GM23338 (cell line): Measurements from ENCODE around the gene ISL2. TPM values are rescaled to one million over a fixed set of nuclear protein-coding genes. Genes with fewer than 3 reads are reported as not detected.

Experiments
- ATAC-seq: fragments of 200-7000 bp; cut with Tn5 transposase; 3 replicates; pipeline ENCODE4 v1.9.1; 2020
- DNase-seq: peaks from one replicate; pipeline ENCODE4 v3.0.0-alpha.2; 2015; ENCODE audit warnings: low spot score
- H2AFZ ChIP-seq: fragments of 200-600 bp; sonication (generic); 2 replicates; pipeline ENCODE4 v1.8.0; 2016; ENCODE audit warnings: antibody characterized with exemption, mild to moderate bottlenecking, moderate library complexity
- H3F3A ChIP-seq: fragments of 200-600 bp; sonication (generic); replicated peaks from 2 replicates; pipeline ENCODE4 v1.8.0; 2017; ENCODE audit warnings: antibody characterized with exemption, mixed run types, low read depth
- H3K27ac ChIP-seq: fragments of 200-600 bp; sonication (generic); 2 replicates; pipeline ENCODE4 v1.6.1; 2016; ENCODE audit warnings: low read depth
- H3K27me3 ChIP-seq: fragments of 200-600 bp; sonication (generic); 2 replicates; pipeline ENCODE4 v1.8.0; 2016; ENCODE audit warnings: mild to moderate bottlenecking, mixed run types, moderate library complexity; ENCODE audit not compliant: insufficient read depth
- H3K36me3 ChIP-seq: fragments of 200-600 bp; sonication (generic); 2 replicates; pipeline ENCODE4 v1.8.0; 2016; ENCODE audit warnings: mild to moderate bottlenecking; ENCODE audit not compliant: insufficient read depth
- H3K4me1 ChIP-seq: fragments of 200-600 bp; sonication (generic); 2 replicates; pipeline ENCODE4 v1.8.0; 2016; ENCODE audit warnings: mild to moderate bottlenecking, moderate library complexity; ENCODE audit not compliant: insufficient read depth
- H3K4me2 ChIP-seq: fragments of 200-600 bp; sonication (generic); 2 replicates; pipeline ENCODE4 v1.7.1; 2017; ENCODE audit warnings: mixed run types
- H3K4me3 ChIP-seq: fragments of 200-600 bp; sonication (generic); 2 replicates; pipeline ENCODE4 v1.6.1; 2016; ENCODE audit warnings: mixed run types
- H3K79me2 ChIP-seq: fragments of 200-600 bp; sonication (generic); replicated peaks from 2 replicates; pipeline ENCODE4 v1.8.0; 2017; ENCODE audit warnings: mild to moderate bottlenecking; ENCODE audit not compliant: insufficient read depth
- H3K9me2 ChIP-seq: fragments of 200-600 bp; sonication (generic); 2 replicates; pipeline ENCODE4 v1.8.0; 2017; ENCODE audit not compliant: insufficient read depth
- H4K20me1 ChIP-seq: fragments of 200-600 bp; sonication (generic); replicated peaks from 2 replicates; pipeline ENCODE4 v1.8.0; 2017; ENCODE audit warnings: mild to moderate bottlenecking; ENCODE audit not compliant: insufficient read depth
- H3K27ac Mint-ChIP-seq: 2 replicates; pipeline ENCODE4 v1.8.0; 2020; ENCODE audit warnings: inconsistent platforms, mild to moderate bottlenecking, moderate library complexity, mixed read lengths
- H3K27me3 Mint-ChIP-seq: 3 replicates; pipeline ENCODE4 v1.8.0; 2022; ENCODE audit warnings: low read depth, mild to moderate bottlenecking, moderate library complexity, mixed read lengths, inconsistent platforms; ENCODE audit not compliant: insufficient read depth, poor library complexity
- H3K36me3 Mint-ChIP-seq: 3 replicates; pipeline ENCODE4 v1.8.0; 2021; ENCODE audit warnings: low read depth, mild to moderate bottlenecking, inconsistent platforms, moderate library complexity, mixed read lengths
- H3K4me1 Mint-ChIP-seq: 3 replicates; pipeline ENCODE4 v1.8.0; 2020; ENCODE audit warnings: mild to moderate bottlenecking, inconsistent platforms, mixed read lengths
- H3K4me3 Mint-ChIP-seq: 3 replicates; pipeline ENCODE4 v1.8.0; 2021; ENCODE audit warnings: moderate library complexity, mild to moderate bottlenecking, inconsistent platforms, mixed read lengths
- H3K9me3 Mint-ChIP-seq: 3 replicates; pipeline ENCODE4 v1.8.0; 2020; ENCODE audit warnings: moderate library complexity, mild to moderate bottlenecking, inconsistent platforms, mixed read lengths
- CTCF ChIP-seq, 2 experiments: fragments of 200-600 bp in 1 of 2; sonication (generic) in 1 of 2; conservative IDR thresholded peaks; 2 replicates each; pipeline versions ENCODE4 v1.5.1 to v1.6.1; 2016 to 2017; ENCODE audit warnings: antibody characterized with exemption in 2 of 2, low read depth in 2 of 2, mild to moderate bottlenecking in 2 of 2, moderate library complexity in 1 of 2
- EZH2 ChIP-seq: fragments of 200-600 bp; sonication (generic); IDR thresholded peaks from one replicate; pipeline ENCODE4 v1.8.0; 2017; ENCODE audit warnings: antibody characterized with exemption, mild to moderate bottlenecking, low read depth; ENCODE audit not compliant: unreplicated experiment
- EZH2phosphoT487 ChIP-seq: fragments of 200-600 bp; sonication (generic); IDR thresholded peaks from one replicate; pipeline ENCODE4 v1.8.1; 2018; ENCODE audit warnings: antibody characterized with exemption; ENCODE audit not compliant: unreplicated experiment
- JUNB ChIP-seq: IDR thresholded peaks from one replicate; pipeline ENCODE4 v1.6.1; 2016; ENCODE audit warnings: antibody characterized with exemption; ENCODE audit not compliant: unreplicated experiment
- NANOG ChIP-seq: IDR thresholded peaks from 2 replicates; pipeline ENCODE4 v1.6.1; 2016; ENCODE audit warnings: antibody characterized with exemption, borderline replicate concordance
- POLR2AphosphoS5 ChIP-seq: IDR thresholded peaks from 2 replicates; pipeline ENCODE4 v1.6.1; 2016; ENCODE audit warnings: antibody characterized with exemption, low read depth
- ZNF331 ChIP-seq: fragments of 250-450 bp; sonication (Bioruptor Pico); IDR thresholded peaks from 2 replicates; pipeline ENCODE4 v1.5.0; 2020; ENCODE audit warnings: low read depth, mild to moderate bottlenecking, moderate library complexity
- ZNF462 ChIP-seq: fragments of 250-450 bp; sonication (Bioruptor Pico); IDR thresholded peaks from 2 replicates; pipeline ENCODE4 v1.5.0; 2020; ENCODE audit warnings: mild to moderate bottlenecking, moderate library complexity
- polyA plus RNA-seq: library from polyadenylated mRNA; unstranded; fragments of >200 nt; fragmentation: Nextera tagmentation; extraction: Ambion mirVana; gene quantifications from 2 replicates; pipeline ENCODE4 v1.2.1, GENCODE V29; 2016
- total RNA-seq: library from RNA; depleted of rRNA; stranded (reverse); fragments of >200 nt; shearing (Covaris generic); gene quantifications from 2 replicates; pipeline ENCODE4 v1.2.3, GENCODE V29; 2014

Gene ISL2
- total and polyA plus RNA-seq, 2 experiments from 2014 or later: 0.65 to 2.7 TPM

GRCh38 chr15:76343313-76343996 lies 6.9 kb downstream of the ISL2 start (continued):
- TF ChIP-seq ZNF462 (CRISPR knock-in tag) (no peak), ZNF331 (CRISPR knock-in tag) (no peak), POLR2AphosphoS5 (no peak), JUNB (no peak), EZH2phosphoT487 (peak; percentile 75), NANOG (no peak)

- ATAC-seq (no peak), DNase-seq (no peak)
- H3K9me2 ChIP-seq: no peaks in the 10 kb centered on the region
- H3K36me3 Mint-ChIP-seq: no peaks in the 10 kb centered on the region; the same call in 2 of the 3 replicates
- peaks cover 39% of the 10 kb centered on the region for H3K4me1 ChIP-seq
- peaks cover 87% of the 10 kb centered on the region for H3K27me3 Mint-ChIP-seq
- H3K27ac Mint-ChIP-seq: no peak overlapping the region
- peaks cover 32% of the 10 kb centered on the region for H3K4me1 Mint-ChIP-seq
- H3K27me3 ChIP-seq: peaks cover 100% of the 10 kb centered on the region
- no peaks in the 10 kb centered on the region for H3K79me2 ChIP-seq
- no peak overlapping the region for H2AFZ ChIP-seq
- peak overlapping the region; percentile 68 for H3K4me3 Mint-ChIP-seq
- H3K9me3 Mint-ChIP-seq: peaks cover 8% of the 10 kb centered on the region; the same call in 2 of the 3 replicates
- H4K20me1 ChIP-seq: peaks cover 26% of the 10 kb centered on the region
- TF ChIP-seq ZNF331 (CRISPR knock-in tag) (no peak), EZH2 (peak; percentile 61), CTCF (conservative IDR thresholded peaks at IDR 0.05; ENCODE audit: low read depth in 2 of 2) (no peak), JUNB (no peak)
- H3F3A ChIP-seq: peaks cover 4% of the 10 kb centered on the region
- H3K36me3 ChIP-seq: no peaks in the 10 kb centered on the region
- H3K27ac ChIP-seq: no peak overlapping the region
- H3K4me2 ChIP-seq: peak overlapping the region; percentile 91
- peak overlapping the region; percentile 68 for H3K4me3 ChIP-seq
Observed at GRCh38 chr15:76344893-76345582, 8.5 kb downstream of the ISL2 start.
